ENCODE data around the gene NNT.
"Not testable (repeated sequence)": the region's sequence is repeated elsewhere in the genome, so short reads cannot be mapped to it uniquely, and the experiment has no call there.

NNT gene

GRCh38 chr5:43582082-43583005 is 20.6 kb upstream of the NNT start:
- DNase-seq (ENCODE audit: low read depth in 2 of 2): no peak

- DNase-seq (ENCODE audit: low read depth in 2 of 2): no peak
Measured at GRCh38 chr5:43583724-43584123, 19.3 kb upstream of the NNT start.

- DNase-seq (ENCODE audit: low read depth in 2 of 2): no peak
Measured at GRCh38 chr5:43584166-43584699, 18.7 kb upstream of the NNT start.

- no peak for DNase-seq (ENCODE audit: low read depth in 2 of 2)
Measured at GRCh38 chr5:43588842-43589241, 14.1 kb upstream of the NNT start.

GRCh38 chr5:43589310-43589709 is 13.7 kb upstream of the NNT start:
- no peak for DNase-seq (ENCODE audit: low read depth in 2 of 2)

GRCh38 chr5:43590700-43591099 is 12.3 kb upstream of the NNT start:
- DNase-seq (ENCODE audit: low read depth in 2 of 2): no peak

GRCh38 chr5:43592363-43592762 is 10.6 kb upstream of the NNT start:
- no peak for DNase-seq (ENCODE audit: low read depth in 2 of 2)

- DNase-seq (ENCODE audit: low read depth in 2 of 2): not testable (repeated sequence)
Measured at GRCh38 chr5:43598927-43599326, 4.1 kb upstream of the NNT start.

GRCh38 chr5:43601454-43602260 is 1.3 kb upstream of the NNT start:
- no peak for DNase-seq (ENCODE audit: low read depth in 2 of 2)

GRCh38 chr5:43603344-43604217 is 601 bp downstream of the NNT start:
- peak; percentile 38 to 56 for DNase-seq (ENCODE audit: low read depth in 2 of 2)

GRCh38 chr5:43604699-43605098 is 1.7 kb downstream of the NNT start:
- no peak for DNase-seq (ENCODE audit: low read depth in 2 of 2)

- no peak for DNase-seq (ENCODE audit: low read depth in 2 of 2)
Measured at GRCh38 chr5:43606351-43606750, 3.4 kb downstream of the NNT start.

- DNase-seq (ENCODE audit: low read depth in 2 of 2): no peak
Measured at GRCh38 chr5:43608406-43608805, 5.4 kb downstream of the NNT start.

- DNase-seq (ENCODE audit: low read depth in 2 of 2): no peak
Measured at GRCh38 chr5:43609752-43610151, 6.8 kb downstream of the NNT start.

- DNase-seq (ENCODE audit: low read depth in 2 of 2): no peak
Measured at GRCh38 chr5:43613370-43613769, 10.4 kb downstream of the NNT start.

- no peak for DNase-seq (ENCODE audit: low read depth in 2 of 2)
Measured at GRCh38 chr5:43615445-43616184, 12.6 kb downstream of the NNT start.

GRCh38 chr5:43616535-43616934 is 13.6 kb downstream of the NNT start:
- no peak for DNase-seq (ENCODE audit: low read depth in 2 of 2)

- DNase-seq (ENCODE audit: low read depth in 2 of 2): no peak
Measured at GRCh38 chr5:43619380-43619779, 16.4 kb downstream of the NNT start.

- no peak for DNase-seq (ENCODE audit: low read depth in 2 of 2)
Measured at GRCh38 chr5:43619911-43620310, 16.9 kb downstream of the NNT start.

GRCh38 chr5:43620944-43621505 is 18.0 kb downstream of the NNT start:
- no peak for DNase-seq (ENCODE audit: low read depth in 2 of 2)

GRCh38 chr5:43622074-43622473 is 19.1 kb downstream of the NNT start:
- no peak for DNase-seq (ENCODE audit: low read depth in 2 of 2)

Measured in stimulated activated CD8-positive, alpha-beta memory T cell treated with anti-CD3 and anti-CD28 coated beads, Interleukin-2, amount 100 ng/mL, for 48 hours (primary cell).